Endothelial cell (in vitro differentiated cells): Measurements from ENCODE around the gene FIGNL1. TPM values are rescaled to one million over a fixed set of nuclear protein-coding genes. Genes with fewer than 3 reads are reported as not detected.
A peak's percentile ranks its signal among the peaks of the same experiment; 100 is the strongest.

ENCODE experiments used
- DNase-seq: peaks from one replicate; pipeline ENCODE4 v3.0.0; 2021; ENCODE audit warnings: low spot score
- H3K27ac Mint-ChIP-seq: one replicate; pipeline ENCODE4 v1.8.0; 2021; ENCODE audit warnings: mixed read lengths, inconsistent platforms; ENCODE audit not compliant: unreplicated experiment
- H3K27me3 Mint-ChIP-seq: one replicate; pipeline ENCODE4 v1.8.0; 2021; ENCODE audit warnings: mild to moderate bottlenecking, moderate library complexity, mixed read lengths, inconsistent platforms; ENCODE audit not compliant: unreplicated experiment
- H3K36me3 Mint-ChIP-seq: one replicate; pipeline ENCODE4 v1.8.0; 2021; ENCODE audit warnings: mild to moderate bottlenecking, low read depth, mixed read lengths, inconsistent platforms; ENCODE audit not compliant: unreplicated experiment
- H3K4me1 Mint-ChIP-seq: one replicate; pipeline ENCODE4 v1.8.0; 2021; ENCODE audit warnings: mild to moderate bottlenecking, mixed read lengths, inconsistent platforms; ENCODE audit not compliant: unreplicated experiment
- H3K4me3 Mint-ChIP-seq: one replicate; pipeline ENCODE4 v1.8.0; 2021; ENCODE audit warnings: mild to moderate bottlenecking, mixed read lengths, inconsistent platforms; ENCODE audit not compliant: unreplicated experiment
- H3K9me3 Mint-ChIP-seq: one replicate; pipeline ENCODE4 v1.8.0; 2021; ENCODE audit warnings: mixed read lengths, inconsistent platforms; ENCODE audit not compliant: unreplicated experiment
- total RNA-seq: library from RNA; stranded (reverse); fragmentation: NEBNext Ultra II Directional; extraction: Animal tissue kit (Norgen Biotek cat#: 25700); gene quantifications from one replicate; pipeline ENCODE4 v1.2.1, GENCODE V29; 2021; ENCODE audit not compliant: unreplicated experiment
- TF ChIP-seq, protein P1 (sequence below): fragments of 200-600 bp; sonication (generic); IDR thresholded peaks from one replicate; pipeline ENCODE4 v1.5.0; 2021; ENCODE audit warnings: antibody characterized with exemption; ENCODE audit not compliant: unreplicated experiment

FIGNL1 gene
- total RNA-seq, 1 donor from 2014 or later: 18.4 TPM

DNA sequence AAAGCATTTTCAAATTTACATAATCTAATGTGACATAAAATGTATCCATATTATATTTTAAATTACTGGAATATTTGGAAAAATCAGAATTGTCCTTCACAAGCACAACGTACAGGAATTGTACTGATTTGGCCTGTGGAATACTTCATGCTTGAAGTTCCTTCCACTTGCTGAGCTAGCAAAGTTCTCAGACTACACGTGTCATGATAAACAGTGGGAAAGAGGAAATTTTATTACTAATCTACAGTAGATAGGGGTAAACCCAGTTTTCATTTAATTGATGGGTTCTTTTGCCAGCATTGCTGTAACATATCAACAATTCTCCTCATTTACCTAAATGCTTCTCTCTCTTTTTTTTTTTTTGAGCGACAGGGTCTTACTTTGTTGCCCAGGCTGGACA is 45.6 kb upstream of the FIGNL1 start:
- Mint-ChIP-seq H3K4me1 (peaks cover 21% of the 10 kb centered on the region), H3K27ac (peak overlapping the region; percentile 77)
- DNase-seq: no peak

GRCh38 chr7:50492770-50493519 is 42.8 kb upstream of the FIGNL1 start:
- Mint-ChIP-seq H3K9me3 (no peaks in the 10 kb centered on the region), H3K4me1 (peaks cover 15% of the 10 kb centered on the region), H3K36me3 (no peaks in the 10 kb centered on the region), H3K27me3 (peaks cover 6% of the 10 kb centered on the region), H3K4me3 (no peak overlapping the region), H3K27ac (no peak overlapping the region)
- TF ChIP-seq, protein P1, sequence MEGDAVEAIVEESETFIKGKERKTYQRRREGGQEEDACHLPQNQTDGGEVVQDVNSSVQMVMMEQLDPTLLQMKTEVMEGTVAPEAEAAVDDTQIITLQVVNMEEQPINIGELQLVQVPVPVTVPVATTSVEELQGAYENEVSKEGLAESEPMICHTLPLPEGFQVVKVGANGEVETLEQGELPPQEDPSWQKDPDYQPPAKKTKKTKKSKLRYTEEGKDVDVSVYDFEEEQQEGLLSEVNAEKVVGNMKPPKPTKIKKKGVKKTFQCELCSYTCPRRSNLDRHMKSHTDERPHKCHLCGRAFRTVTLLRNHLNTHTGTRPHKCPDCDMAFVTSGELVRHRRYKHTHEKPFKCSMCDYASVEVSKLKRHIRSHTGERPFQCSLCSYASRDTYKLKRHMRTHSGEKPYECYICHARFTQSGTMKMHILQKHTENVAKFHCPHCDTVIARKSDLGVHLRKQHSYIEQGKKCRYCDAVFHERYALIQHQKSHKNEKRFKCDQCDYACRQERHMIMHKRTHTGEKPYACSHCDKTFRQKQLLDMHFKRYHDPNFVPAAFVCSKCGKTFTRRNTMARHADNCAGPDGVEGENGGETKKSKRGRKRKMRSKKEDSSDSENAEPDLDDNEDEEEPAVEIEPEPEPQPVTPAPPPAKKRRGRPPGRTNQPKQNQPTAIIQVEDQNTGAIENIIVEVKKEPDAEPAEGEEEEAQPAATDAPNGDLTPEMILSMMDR: no peak
- DNase-seq: no peak

More for the DNA sequence above, 45.6 kb upstream of the FIGNL1 start:
- TF ChIP-seq, protein P1: no peak
- no peak overlapping the region for H3K4me3 Mint-ChIP-seq
- peaks cover 3% of the 10 kb centered on the region for H3K36me3 Mint-ChIP-seq
- H3K27me3 Mint-ChIP-seq: peaks cover 8% of the 10 kb centered on the region
- H3K9me3 Mint-ChIP-seq: no peaks in the 10 kb centered on the region

DNA sequence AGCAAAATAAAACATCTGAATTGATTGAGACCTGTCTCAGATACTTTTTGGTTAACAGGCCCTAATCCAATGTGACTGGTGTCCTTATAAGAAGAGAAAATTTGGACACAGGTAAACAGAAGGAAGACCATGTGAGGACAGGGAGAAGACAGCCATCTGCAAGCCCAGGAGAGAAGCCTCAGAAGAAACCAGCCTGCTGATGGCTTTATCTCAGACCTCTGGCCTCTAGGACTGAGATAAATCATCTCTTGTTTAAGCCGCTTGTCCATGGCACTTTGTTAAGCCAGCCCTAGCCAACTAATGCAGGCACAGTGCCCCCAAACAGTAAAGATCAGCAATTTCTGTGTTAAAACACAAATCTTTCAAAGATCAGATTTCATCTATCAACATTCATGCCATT is 41.8 kb upstream of the FIGNL1 start:
- Mint-ChIP-seq H3K27ac (no peak overlapping the region), H3K9me3 (no peaks in the 10 kb centered on the region), H3K4me3 (no peak overlapping the region), H3K27me3 (peaks cover 4% of the 10 kb centered on the region), H3K4me1 (peaks cover 6% of the 10 kb centered on the region), H3K36me3 (no peaks in the 10 kb centered on the region)
- TF ChIP-seq, protein P1: no peak
- no peak for DNase-seq

GRCh38 chr7:50491209-50491608 is 41.1 kb upstream of the FIGNL1 start:
- Mint-ChIP-seq H3K4me3 (no peak overlapping the region), H3K36me3 (no peaks in the 10 kb centered on the region), H3K4me1 (peaks cover 2% of the 10 kb centered on the region), H3K9me3 (no peaks in the 10 kb centered on the region), H3K27me3 (peaks cover 2% of the 10 kb centered on the region), H3K27ac (no peak overlapping the region)
- TF ChIP-seq, protein P1: no peak
- no peak for DNase-seq

GRCh38 chr7:50488379-50488778 is 38.2 kb upstream of the FIGNL1 start:
- Mint-ChIP-seq H3K27ac (no peak overlapping the region), H3K4me3 (no peak overlapping the region), H3K4me1 (peaks cover 1% of the 10 kb centered on the region), H3K9me3 (no peaks in the 10 kb centered on the region), H3K36me3 (no peaks in the 10 kb centered on the region), H3K27me3 (peaks cover 4% of the 10 kb centered on the region)
- DNase-seq: no peak
- TF ChIP-seq, protein P1: no peak
